ENCODE results near the gene CHTF8.
A peak's percentile ranks its signal among the peaks of the same experiment; 100 is the strongest.

Gene CHTF8

DNA sequence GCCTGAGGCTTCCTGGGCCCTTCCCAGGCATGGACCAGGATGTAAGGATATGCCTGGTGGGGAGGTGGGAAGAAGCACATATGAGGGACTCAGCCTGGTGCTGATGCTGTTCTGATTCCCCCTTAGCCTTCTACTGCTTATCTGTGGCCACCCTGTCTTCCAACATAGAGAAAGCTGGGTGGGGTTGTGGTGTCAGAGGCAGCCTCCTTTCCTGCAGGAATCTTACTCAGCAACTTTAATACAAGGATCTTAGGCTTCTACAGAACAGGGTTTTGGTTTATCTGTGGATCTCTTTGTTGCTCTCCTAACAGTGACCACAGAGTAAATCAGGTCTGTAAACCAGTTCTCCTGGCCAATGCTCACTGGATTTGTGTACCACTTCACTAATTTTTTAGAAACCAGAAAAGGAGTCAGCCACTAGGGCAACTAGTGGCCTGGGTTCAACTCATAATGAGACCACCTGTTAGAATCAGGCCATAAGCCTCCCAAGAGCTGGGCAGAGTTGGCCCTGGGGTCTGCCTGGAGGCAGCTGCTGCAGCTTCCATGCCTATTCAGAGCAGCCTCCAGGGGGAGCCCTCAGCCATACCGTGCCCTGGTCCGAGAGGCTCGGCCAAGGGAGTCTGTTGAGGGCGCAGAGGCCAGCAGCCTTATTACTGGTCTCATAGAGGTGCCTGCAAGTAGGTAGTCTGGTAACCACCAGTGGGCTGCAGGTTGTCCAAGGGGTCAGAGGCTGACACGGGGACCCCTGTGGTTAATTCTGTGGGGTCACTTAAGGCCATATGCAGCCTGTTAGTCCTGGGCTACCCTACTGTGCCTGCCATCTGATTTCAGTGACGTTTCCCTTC is 19.9 kb downstream of the CHTF8 start:
- peak in 3 of 6 experiments; percentile 9 to 26 (median 14) for DNase-seq

DNA sequence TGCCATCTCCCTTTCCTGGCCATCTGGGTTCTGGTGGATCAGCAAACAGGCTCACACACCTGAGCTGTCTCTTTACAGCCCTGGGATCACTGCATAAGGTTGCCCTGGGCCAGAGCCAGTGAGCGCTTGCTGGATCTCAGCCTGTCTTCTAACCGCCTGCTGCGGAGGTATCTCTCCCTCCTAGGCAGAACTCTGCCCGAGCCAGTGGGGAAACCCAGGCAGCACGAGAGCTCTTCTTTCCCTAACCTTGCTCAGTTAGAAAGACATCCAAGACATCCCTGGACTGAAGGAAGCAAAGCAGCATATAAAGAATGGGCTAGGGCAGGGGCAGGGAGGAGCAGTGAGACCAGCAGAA is 20.5 kb downstream of the CHTF8 start:
- DNase-seq: no peak

DNA sequence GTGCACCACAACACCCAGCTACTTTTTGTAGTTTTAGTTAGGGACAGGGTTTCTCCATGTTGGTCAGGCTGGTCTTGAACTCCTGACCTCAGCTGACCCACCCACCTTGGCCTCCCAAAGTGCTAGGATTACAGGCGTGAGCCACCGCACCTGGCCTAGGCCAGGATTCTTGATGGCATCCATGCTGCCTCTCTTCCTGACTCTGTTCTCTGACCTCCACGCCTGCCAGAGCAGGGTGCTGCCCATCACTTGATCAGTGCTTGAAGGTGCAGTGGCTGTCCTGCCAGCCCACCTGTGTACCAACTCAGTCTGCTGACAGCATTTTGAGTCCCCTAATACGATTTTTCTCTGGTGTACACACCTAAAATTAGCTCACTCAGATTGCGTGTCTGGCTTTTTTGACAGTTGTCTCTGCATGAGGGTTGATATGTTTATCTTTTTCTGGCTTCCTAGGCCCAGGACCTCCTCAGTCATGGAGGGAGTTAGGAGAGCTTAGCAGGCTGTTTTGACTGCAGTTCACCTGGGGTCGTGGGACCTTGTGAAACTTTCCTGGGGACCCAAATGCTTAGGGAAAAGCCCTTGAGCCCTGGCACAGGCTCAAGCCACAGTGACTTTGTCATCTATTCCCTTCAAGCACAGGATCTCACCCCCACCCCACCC is 21.0 kb downstream of the CHTF8 start:
- no peak for DNase-seq

DNA sequence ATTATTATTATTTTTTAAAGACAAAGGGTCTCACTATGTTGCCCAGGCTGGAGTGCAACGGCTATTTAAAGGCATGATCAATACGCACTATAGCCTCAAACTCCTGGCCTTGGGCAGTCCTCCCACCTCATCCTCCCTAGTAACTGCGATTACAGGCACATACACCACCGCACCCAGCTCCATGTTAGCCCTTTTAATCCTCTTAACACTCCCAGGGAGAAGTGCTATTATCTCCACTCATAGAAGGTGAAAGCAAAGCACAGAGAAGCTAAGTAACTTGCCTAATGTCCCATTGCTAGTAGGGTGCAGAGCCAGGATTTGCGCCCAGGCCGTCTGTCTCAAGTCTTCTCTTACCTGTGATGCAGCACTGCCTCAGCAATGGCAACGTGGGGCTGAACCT is 22.0 kb downstream of the CHTF8 start:
- DNase-seq: no peak

DNA sequence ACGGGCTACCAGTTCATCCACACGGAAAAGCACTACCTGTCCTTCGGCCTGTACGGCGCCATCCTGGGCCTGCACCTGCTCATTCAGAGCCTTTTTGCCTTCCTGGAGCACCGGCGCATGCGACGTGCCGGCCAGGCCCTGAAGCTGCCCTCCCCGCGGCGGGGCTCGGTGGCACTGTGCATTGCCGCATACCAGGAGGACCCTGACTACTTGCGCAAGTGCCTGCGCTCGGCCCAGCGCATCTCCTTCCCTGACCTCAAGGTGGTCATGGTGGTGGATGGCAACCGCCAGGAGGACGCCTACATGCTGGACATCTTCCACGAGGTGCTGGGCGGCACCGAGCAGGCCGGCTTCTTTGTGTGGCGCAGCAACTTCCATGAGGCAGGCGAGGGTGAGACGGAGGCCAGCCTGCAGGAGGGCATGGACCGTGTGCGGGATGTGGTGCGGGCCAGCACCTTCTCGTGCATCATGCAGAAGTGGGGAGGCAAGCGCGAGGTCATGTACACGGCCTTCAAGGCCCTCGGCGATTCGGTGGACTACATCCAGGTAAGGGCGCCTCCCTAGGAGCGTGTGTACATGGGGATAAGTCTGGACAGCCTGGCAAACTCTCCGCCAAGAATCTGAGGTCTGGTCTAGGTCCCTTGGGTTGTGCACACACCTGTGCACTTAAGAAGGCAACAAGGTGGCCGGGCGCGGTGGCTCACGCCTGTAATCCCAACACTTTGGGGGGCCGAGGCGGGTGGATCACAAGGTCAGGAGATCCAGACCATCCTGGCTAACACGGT is 22.7 kb downstream of the CHTF8 start:
- DNase-seq: no peak

DNA sequence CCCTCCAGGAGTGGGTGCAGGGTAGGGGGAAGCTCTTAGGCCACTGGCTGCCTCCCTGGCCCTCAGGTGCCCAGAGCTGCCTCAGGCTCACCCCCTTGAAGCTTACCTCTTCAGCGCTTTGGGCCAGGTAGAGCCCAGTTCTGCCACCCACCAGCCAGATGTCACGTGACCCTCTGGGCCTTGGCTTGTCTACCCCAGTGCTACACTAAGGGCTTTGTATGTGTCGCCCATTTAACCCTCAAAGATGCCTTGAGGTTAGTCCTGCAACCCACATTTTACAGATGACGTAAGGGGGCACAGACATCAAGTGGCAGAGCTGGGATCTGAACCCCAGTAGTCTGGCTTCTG is 23.5 kb downstream of the CHTF8 start:
- DNase-seq: no peak

DNA sequence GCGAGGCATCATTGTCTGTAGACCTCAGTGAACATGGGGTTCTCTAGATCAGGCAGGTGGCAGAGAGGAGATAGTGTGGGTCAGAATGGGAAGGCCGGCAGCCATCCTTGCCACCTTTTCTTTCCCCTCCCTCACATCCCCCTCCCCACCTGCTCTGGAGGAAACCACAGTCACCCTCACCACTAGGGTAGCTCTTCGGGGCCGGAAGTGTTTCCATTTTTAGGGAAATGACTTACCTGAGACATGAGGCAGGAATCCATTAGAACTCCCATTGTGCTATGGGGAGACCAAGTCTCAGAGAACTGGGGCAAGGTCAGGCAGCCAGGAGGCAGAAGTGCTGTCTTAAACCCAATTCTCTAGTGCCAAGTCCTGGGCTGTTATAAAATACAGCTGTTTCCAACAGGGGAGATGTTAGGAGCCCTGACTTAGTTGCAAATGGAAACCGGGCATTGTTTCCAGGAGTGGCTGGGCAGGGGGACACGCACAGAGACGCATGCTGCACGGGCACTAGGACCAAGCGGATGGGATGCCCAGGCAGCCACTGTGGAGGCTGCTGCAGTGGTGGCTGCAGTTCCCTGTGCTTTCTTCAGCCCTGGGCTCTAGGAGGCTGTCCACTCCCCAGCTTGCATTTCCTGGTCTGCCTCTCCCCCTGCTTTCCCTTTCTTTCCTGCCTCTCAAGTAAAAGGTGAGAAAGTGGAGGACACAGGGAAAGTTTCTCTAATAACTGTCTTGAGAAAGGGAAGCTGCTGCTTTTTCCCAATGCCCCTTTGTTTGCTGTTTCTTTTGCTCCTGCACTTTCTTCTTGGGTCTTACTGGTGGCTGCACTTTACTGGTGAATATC is 24.1 kb downstream of the CHTF8 start:
- DNase-seq: no peak

DNA sequence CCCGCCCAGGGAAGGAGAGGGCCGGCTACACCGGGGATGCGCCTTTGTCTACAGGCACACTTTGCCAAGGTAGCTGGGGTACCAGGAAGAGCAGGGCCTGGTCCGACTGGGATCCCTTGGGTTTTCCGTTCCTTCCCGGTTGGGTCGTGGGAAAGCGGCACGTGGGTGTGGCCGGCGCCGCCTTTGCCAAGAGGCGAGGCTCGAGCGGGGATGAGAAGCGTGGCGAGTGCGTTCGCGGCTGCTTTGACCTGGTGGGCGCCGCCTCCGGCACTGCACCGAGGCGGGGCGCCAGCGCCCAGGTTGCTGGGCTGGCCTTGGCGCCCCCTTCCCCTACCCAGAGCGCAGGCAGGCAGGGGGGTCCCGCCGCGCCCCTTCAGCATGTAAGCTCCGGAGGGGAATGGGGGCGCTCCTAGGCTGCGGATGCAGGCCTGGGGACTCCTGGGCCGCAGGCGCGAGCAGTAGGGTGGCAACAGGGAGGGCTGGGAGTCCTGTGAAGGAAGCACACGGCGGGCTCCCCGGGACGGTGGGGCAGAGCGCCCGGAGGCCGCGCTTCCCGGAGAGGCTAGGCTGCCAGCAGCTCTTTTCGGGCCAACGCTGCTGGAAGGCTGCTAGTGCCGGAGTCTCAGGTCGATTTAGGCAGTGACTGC is 24.9 kb downstream of the CHTF8 start:
- DNase-seq: no peak

DNA sequence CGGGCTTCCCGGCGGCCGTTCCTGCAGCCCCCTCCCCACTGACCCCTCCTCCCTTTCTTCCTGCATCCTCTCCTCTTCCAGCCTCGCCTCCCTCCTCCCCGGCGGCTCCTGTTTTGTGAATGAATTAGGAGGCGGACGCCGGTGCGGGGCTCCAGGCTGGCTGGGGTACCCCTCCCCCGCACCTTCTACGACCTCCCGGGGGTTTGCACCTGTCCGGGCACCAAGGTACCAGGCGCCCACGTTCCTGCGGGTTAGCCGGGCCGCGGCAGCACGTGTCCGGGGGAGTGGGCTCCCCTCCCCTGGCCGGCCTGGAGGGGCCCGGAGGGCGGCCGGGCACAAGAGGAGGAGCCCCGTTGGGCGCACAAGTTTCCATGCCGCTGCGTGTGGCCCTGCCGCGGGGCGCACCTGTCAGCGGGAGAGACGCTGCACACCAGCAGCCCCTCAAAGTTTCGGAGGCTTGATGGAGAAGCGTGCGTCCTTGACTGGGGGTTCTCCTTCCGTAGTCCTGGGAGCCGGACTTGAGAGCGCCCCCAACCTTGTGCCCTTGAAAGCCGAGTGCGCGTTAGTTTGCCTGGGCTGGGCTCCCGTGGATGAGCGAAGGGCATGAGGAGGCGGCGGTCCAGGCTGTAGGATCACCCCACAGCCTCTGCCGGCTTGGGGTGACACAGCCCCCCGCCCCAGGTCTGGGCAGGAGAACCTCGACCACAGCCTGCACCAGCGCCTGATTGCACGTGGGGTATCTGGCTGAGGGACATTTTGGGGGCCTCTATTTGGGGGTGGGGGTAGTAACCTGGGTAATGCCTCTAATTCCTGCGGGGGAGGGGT is 25.7 kb downstream of the CHTF8 start:
- no peak for DNase-seq

DNA sequence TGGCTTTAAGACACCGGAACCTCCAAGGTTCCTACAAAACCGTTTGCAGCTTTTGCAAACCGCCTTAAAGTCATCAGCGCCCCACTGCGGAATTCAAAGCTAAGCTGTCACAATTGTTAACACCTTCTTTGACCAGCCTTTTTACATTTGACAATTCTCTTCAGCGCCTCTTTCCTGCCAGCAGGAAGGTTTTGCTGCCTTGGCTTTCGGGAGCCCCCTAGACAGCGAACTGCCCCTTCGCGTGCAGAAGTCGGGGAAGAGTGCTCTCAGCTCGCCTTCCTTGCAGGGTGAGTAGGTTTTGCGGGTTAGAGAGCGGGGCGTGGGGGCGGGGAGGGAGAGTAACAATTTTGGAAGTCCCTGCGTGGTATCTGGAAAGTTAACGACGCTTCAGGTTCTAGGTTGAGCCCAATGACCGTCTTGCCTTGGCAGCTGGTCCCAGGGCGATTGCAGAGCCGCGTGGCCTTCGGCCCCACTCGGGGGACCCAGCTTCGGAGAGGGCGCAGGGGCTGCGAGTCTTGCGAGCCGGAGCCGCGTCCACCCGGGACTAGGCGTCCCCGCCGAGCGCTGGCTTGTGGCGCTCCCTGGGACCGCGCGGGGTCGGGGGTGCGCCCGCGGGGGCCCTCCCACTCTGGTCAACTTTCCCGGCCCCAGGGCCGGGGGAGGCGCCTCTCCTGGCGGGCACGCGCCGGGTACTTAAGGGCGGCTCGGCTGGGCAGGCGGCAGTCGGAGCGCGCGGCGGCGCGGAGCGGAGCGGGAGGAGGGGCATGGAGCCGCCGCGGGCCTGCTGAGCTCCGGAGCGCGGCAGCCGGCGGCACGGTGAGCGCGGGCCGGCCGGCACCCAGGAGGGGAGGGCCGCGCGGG is 26.7 kb downstream of the CHTF8 start, which contains the start of gene HAS3:
Gene HAS3, plus strand, starts transcription at position 153 of the 861 bp plus-strand sequence. CDS start 3,743 bp downstream, outside the sequence.
- DNase-seq: peak in 4 of 6 experiments; percentile 2 to 33 (median 18)

DNA sequence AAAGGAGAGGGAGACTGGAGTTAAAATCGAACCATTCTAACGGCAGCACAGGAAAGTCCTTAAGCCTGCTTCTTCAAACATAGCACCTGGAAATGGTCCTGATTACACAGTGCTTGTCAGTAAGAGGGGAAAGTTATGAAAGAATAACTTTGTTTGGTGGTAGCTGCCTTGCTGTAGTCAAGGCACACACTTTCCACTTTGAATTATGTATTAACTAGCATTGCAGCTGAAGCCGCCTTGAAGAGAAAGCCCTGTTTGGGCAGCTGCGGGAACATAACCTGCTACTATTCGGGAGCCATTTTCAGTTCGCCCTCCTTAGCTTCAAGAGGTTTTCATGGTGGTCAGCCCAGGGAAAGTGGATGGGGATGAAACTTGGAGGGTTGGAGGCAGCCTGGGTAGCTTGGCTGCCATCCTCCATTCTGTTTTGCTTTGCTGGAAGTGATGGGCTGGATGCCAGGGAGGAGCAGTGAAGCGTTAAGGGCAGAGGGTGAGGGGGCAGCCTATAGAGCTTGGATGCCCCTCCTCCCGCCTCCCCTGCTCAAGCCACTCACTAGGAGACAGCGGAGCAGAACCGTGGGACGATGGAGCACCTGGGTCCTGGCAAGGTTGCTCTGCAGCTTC is 32.2 kb downstream of the CHTF8 start:
- no peak for DNase-seq

DNA sequence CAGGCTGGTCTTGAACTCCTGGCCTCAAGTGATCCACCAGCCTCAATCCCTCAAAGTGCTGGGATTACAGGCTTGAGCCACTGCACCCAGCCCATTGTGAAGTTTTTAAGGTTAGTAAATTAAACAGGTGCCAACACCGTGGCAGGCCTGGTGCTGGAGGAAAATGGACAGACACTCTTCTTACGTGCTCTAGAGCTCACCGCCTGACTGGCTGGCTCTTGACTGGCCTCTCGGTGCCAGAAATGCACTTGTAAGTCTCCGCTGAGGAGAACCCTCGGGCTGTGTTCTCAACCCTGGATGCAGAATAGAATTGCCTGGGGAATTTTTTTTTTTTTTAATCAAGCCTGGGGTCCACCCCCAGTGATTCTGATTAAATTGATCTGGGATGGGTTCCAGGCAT is 37.2 kb downstream of the CHTF8 start:
- no peak for DNase-seq

DNA sequence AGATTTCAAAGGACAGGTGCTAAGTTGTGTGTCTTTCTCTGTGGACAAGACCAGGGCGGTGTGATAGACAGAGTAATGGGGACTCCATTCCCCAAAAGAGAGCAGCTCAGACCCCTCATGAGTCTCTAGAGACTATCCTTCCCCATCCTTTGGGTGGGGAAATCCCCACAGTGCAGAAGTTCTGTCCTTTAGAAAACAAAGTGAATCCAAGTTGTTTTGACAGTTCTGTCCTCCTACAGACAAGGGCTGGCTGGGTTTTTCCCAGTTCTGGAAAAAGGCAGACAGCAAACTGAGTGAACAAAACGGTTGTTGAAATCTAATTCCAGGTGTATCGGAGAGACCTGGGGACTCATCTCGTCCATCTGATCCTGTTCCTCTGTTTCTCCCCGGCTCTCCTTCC is 37.9 kb downstream of the CHTF8 start:
- no peak for DNase-seq

DNA sequence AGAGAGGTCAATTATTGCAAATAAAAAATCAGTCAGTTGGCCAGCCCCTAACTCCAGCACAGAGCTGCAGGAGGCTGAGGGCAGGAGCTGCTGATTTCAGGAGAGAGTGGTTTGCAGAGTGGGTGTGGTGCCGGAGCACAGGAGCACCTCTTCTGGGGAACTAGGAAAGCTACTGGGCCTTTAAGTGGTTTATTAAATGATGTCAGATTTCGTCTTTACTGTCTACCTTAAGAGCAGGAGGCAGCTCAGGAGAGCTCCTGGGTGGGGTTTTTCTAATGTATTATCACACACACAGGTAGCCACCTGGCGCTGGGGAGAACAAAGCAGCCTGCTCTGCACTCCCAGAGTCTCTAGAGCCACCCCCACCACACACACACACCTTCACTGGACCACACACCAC is 38.4 kb downstream of the CHTF8 start:
- DNase-seq: no peak

DNA sequence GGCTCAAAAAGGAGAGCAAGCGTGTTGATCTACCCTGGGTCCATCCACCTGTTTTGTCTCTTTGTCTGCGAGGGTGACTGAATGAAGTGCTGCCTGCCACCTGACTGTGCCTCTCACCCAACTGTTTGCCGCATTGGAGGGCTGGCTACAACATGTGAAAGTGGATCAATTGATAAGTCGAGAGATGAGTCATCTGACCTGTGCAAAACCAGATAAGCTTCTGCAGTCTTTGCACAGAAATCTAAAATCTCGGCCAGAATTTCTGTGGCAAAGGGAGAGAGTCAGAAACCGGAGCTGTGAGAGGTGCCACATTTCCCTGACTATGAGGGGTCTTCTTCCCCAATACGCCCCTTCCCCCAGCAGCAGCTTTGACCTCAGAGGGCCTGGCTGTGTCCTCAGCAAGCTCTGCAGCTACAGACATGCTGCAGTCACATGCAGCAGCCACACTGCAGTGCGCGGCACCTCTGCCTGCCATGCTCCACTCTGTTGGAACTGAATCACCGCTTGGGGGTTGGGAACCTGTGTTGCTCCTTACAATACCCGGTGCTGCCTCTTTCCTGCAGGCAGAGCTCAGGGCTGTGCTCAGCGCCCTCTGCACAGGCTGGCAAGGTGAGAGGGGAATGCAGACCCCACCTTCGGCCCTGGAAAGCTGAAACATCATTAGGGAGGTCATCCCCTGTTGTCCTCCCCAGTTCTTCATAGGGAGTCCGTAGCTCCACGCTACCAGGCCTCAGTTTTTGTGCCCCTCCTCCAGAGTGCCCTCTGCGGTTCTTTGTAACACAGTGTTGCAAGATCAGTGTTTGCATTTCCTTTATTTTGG is 43.1 kb downstream of the CHTF8 start:
- DNase-seq: no peak

DNA sequence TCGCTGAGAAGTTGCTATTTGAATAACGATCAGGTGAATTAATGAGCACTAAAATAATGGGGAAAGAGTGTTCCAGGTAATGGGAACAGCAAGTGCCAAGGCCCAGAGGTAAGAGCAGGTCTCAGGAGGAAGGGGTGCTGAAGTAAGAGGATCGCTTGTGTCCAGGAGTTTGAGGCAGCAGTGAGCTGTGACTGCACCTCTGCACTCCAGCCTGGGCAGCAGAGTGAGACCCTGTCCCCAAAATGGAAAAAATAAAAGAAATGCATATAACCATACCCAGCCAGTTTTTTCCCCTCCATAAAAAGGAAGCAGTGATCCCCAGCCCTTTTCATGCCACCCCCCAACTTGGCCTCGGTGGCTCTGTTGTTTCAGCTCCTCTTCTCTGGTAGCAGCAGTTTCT is 43.7 kb downstream of the CHTF8 start:
- no peak for DNase-seq

DNA sequence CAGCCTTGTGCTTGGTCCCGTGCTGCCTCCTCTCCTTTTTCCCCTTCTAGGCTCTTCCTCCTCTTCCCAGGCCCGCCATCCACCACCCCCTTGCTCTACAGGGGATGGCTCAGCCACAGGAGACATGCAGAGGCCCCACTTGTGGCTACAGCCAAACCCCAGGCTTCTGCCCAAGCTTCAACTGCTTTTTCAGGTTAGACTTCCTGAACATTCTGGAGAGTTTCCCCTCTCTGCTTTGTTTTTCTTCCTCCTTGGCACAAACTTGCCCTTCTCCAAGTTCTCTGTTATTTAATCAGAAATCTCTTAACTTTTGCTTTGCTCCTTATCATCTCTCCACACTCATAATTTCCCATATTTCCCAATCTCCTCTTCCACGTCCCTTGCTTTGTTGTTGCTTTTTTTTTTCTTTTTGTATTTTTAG is 45.2 kb downstream of the CHTF8 start:
- DNase-seq: no peak

DNA sequence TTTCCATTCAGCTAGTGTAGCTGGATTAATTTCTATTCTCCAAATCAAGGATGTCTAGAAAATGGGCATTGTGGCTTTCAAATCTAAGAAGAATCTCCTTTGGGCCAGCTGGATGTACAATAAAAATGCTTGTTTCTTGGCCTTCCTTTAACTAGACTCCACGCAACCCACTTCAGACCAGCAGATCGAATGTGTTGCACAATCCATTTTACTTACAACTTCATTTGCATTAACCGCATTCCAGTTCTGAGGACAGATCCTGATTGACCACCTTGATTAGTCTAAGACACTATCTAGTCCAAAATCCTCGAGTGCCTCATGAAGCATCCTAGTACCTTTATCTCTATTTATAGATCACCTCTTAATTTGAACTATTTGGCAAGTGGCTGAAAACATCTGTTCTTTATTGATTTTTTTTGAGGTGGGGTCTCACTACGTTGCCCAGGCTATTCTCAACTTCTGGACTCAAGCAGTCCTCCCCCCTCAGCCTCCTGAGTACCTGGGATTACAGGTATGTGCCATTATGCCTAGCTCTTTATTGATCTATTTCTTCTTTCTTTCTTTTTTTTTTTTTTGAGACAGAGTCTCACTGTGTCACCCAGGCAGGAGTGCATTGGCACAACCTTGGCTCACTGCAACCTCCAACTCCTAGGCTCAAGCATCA is 47.2 kb downstream of the CHTF8 start:
- DNase-seq: no peak

All from stimulated activated naive CD4-positive, alpha-beta T cell (primary cell).